Neural progenitor cell (in vitro differentiated cells): ENCODE results near the gene PAXX. TPM values are rescaled to one million over a fixed set of nuclear protein-coding genes. Genes with fewer than 3 reads are reported as not detected.

Experiments used
- DNase-seq: peaks from one replicate; pipeline ENCODE4 v3.0.0-alpha.2; 2016; ENCODE audit warnings: low spot score
- H2AFZ ChIP-seq: fragments of 200-600 bp; sonication (generic); replicated peaks from 2 replicates; pipeline ENCODE4 v1.6.1; 2016; ENCODE audit warnings: antibody characterized with exemption
- H3F3A ChIP-seq: fragments of 200-600 bp; sonication (generic); 2 replicates; pipeline ENCODE4 v1.6.1; 2016; ENCODE audit warnings: antibody characterized with exemption, low read depth
- H3K27ac ChIP-seq: fragments of 200-600 bp; sonication (generic); 2 replicates; pipeline ENCODE4 v1.5.1; 2016; ENCODE audit warnings: mild to moderate bottlenecking
- H3K27me3 ChIP-seq: fragments of 200-600 bp; sonication (generic); 2 replicates; pipeline ENCODE4 v1.6.1; 2016; ENCODE audit warnings: mild to moderate bottlenecking, moderate library complexity
- H3K36me3 ChIP-seq: fragments of 200-600 bp; sonication (generic); 2 replicates; pipeline ENCODE4 v1.5.1; 2016
- H3K4me1 ChIP-seq: fragments of 200-600 bp; sonication (generic); 2 replicates; pipeline ENCODE4 v1.6.1; 2016; ENCODE audit warnings: mixed run types
- H3K4me2 ChIP-seq: fragments of 200-600 bp; sonication (generic); 2 replicates; pipeline ENCODE4 v1.6.1; 2016
- H3K4me3 ChIP-seq: fragments of 200-600 bp; sonication (generic); 2 replicates; pipeline ENCODE4 v1.5.1; 2016
- H3K79me2 ChIP-seq: fragments of 200-600 bp; sonication (generic); 2 replicates; pipeline ENCODE4 v1.6.1; 2016; ENCODE audit warnings: low read depth
- H3K9ac ChIP-seq: fragments of 200-600 bp; sonication (generic); 2 replicates; pipeline ENCODE4 v1.6.1; 2016
- H3K9me3 ChIP-seq: fragments of 200-600 bp; sonication (generic); 2 replicates; pipeline ENCODE4 v1.5.1; 2016; ENCODE audit warnings: low read depth
- H4K20me1 ChIP-seq: fragments of 200-600 bp; sonication (generic); 2 replicates; pipeline ENCODE4 v1.6.1; 2016; ENCODE audit warnings: low read depth
- H3K27ac Mint-ChIP-seq: 3 replicates; pipeline ENCODE4 v1.8.0; 2021; ENCODE audit warnings: mixed read lengths
- H3K27me3 Mint-ChIP-seq: 2 replicates; pipeline ENCODE4 v1.8.0; 2022; ENCODE audit warnings: low read depth, mild to moderate bottlenecking, inconsistent platforms, moderate library complexity, mixed read lengths; ENCODE audit not compliant: insufficient read depth
- H3K36me3 Mint-ChIP-seq: 3 replicates; pipeline ENCODE4 v1.8.0; 2021; ENCODE audit warnings: mixed read lengths
- H3K4me1 Mint-ChIP-seq: 3 replicates; pipeline ENCODE4 v1.8.0; 2021; ENCODE audit warnings: mixed read lengths
- H3K4me3 Mint-ChIP-seq: 3 replicates; pipeline ENCODE4 v1.8.0; 2021; ENCODE audit warnings: mild to moderate bottlenecking, moderate library complexity, mixed read lengths
- H3K9me3 Mint-ChIP-seq: 3 replicates; pipeline ENCODE4 v1.8.0; 2020; ENCODE audit warnings: mixed read lengths
- EZH2 ChIP-seq: fragments of 200-600 bp; sonication (generic); IDR thresholded peaks from 2 replicates; pipeline ENCODE4 v1.6.1; 2017; ENCODE audit warnings: antibody characterized with exemption, mild to moderate bottlenecking, moderate library complexity
- EZH2phosphoT487 ChIP-seq: fragments of 200-600 bp; sonication (generic); IDR thresholded peaks from 2 replicates; pipeline ENCODE4 v1.6.1; 2017; ENCODE audit warnings: antibody characterized with exemption
- total RNA-seq: library from RNA; depleted of rRNA; stranded (reverse); fragments of >200 nt; gene quantifications from 2 replicates; pipeline ENCODE4 v1.2.3, GENCODE V29; 2015; ENCODE audit warnings: low replicate concordance
- TF ChIP-seq, protein P1 (sequence below): fragments of 200-600 bp; sonication (generic); IDR thresholded peaks from 2 replicates; pipeline ENCODE4 v1.5.1; 2017; ENCODE audit warnings: antibody characterized with exemption, mild to moderate bottlenecking

The PAXX gene
- total RNA-seq, 1 donor from 2014 or later: 31.5 TPM

GRCh38 chr9:137006116-137007003 lies 14.1 kb downstream of the PAXX start:
- TF ChIP-seq, protein P1, sequence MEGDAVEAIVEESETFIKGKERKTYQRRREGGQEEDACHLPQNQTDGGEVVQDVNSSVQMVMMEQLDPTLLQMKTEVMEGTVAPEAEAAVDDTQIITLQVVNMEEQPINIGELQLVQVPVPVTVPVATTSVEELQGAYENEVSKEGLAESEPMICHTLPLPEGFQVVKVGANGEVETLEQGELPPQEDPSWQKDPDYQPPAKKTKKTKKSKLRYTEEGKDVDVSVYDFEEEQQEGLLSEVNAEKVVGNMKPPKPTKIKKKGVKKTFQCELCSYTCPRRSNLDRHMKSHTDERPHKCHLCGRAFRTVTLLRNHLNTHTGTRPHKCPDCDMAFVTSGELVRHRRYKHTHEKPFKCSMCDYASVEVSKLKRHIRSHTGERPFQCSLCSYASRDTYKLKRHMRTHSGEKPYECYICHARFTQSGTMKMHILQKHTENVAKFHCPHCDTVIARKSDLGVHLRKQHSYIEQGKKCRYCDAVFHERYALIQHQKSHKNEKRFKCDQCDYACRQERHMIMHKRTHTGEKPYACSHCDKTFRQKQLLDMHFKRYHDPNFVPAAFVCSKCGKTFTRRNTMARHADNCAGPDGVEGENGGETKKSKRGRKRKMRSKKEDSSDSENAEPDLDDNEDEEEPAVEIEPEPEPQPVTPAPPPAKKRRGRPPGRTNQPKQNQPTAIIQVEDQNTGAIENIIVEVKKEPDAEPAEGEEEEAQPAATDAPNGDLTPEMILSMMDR: no peak
- TF ChIP-seq EZH2phosphoT487: no peak
- TF ChIP-seq EZH2: no peak
- no peaks in the 10 kb centered on the region for H3F3A ChIP-seq
- no peak overlapping the region for H2AFZ ChIP-seq

DNA sequence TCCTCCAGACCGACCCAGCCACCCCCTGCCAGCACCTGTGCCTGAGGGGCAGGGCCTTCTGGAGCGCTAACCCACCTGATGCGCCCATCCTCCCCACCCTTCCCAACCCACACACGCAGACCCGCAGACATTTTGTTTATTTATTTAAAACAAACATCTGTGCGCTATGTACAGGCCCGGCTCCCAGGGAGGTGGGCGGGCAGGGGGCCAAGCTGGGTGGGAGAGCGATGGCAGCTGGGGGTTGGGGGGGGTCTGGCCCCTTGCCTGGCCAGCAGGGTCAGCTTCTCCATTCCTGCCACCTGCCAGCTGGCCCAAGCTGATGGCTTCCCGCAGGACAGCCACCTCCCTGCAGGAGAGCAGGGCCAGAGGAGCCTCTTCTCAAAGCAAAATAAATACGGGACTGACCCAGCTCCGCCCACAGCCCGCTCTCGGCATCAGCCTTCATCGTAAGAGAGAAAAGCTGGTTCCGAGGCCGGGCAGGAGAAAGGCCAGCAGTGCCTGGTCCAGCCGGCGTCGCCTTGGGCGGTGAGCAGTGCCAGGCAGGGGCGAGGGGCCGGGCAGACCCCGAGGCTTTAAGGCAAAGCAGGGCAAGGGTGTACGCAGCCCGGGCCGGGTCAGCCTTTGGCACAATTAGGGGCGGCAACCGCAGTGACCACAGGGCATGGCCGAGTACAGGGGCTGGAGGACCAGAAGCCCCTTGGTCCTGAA lies 15.0 kb downstream of the PAXX start:
- Histone ChIP-seq H3K36me3 (no peaks in the 10 kb centered on the region), H3K9me3 (no peaks in the 10 kb centered on the region), H3K27me3 (no peaks in the 10 kb centered on the region), H2AFZ (no peak overlapping the region), H3K9ac (no peak overlapping the region), H3K4me2 (no peak overlapping the region), H3K4me3 (no peak overlapping the region), H3K27ac (no peak overlapping the region), H3F3A (no peaks in the 10 kb centered on the region), H3K4me1 (no peaks in the 10 kb centered on the region), H4K20me1 (no peaks in the 10 kb centered on the region), H3K79me2 (no peaks in the 10 kb centered on the region)
- DNase-seq: no peak
- no peaks in the 10 kb centered on the region for H3K4me1 Mint-ChIP-seq
- H3K4me3 Mint-ChIP-seq: no peak overlapping the region
- TF ChIP-seq, protein P1: no peak
- no peak for TF ChIP-seq EZH2
- TF ChIP-seq EZH2phosphoT487: no peak
- peaks cover 12% of the 10 kb centered on the region for H3K27me3 Mint-ChIP-seq
- H3K27ac Mint-ChIP-seq: no peak overlapping the region
- H3K9me3 Mint-ChIP-seq: peaks cover 7% of the 10 kb centered on the region
- no peaks in the 10 kb centered on the region for H3K36me3 Mint-ChIP-seq

More at GRCh38 chr9:137006116-137007003, 14.1 kb downstream of the PAXX start:
- H3K4me2 ChIP-seq: no peak overlapping the region
- no peak overlapping the region for H3K27ac ChIP-seq
- H4K20me1 ChIP-seq: no peaks in the 10 kb centered on the region
- no peaks in the 10 kb centered on the region for H3K9me3 ChIP-seq
- H3K36me3 ChIP-seq: no peaks in the 10 kb centered on the region
- no peak overlapping the region for H3K27ac Mint-ChIP-seq
- peaks cover 12% of the 10 kb centered on the region for H3K27me3 Mint-ChIP-seq
- H3K4me1 ChIP-seq: no peaks in the 10 kb centered on the region
- H3K4me3 Mint-ChIP-seq: no peak overlapping the region
- no peaks in the 10 kb centered on the region for H3K4me1 Mint-ChIP-seq
- no peaks in the 10 kb centered on the region for H3K79me2 ChIP-seq
- H3K9ac ChIP-seq: no peak overlapping the region
- H3K4me3 ChIP-seq: no peak overlapping the region
- H3K36me3 Mint-ChIP-seq: no peaks in the 10 kb centered on the region
- no peaks in the 10 kb centered on the region for H3K27me3 ChIP-seq
- no peak for DNase-seq
- peaks cover 7% of the 10 kb centered on the region for H3K9me3 Mint-ChIP-seq

GRCh38 chr9:137007816-137008270 lies 15.6 kb downstream of the PAXX start:
- no peak overlapping the region for H2AFZ ChIP-seq
- H3K4me1 Mint-ChIP-seq: no peaks in the 10 kb centered on the region

More at GRCh38 chr9:137007816-137008270, 15.6 kb downstream of the PAXX start:
- no peak for DNase-seq
- H3K4me2 ChIP-seq: no peak overlapping the region
- H3F3A ChIP-seq: no peaks in the 10 kb centered on the region
- peaks cover 12% of the 10 kb centered on the region for H3K27me3 Mint-ChIP-seq
- TF ChIP-seq EZH2: no peak
- TF ChIP-seq EZH2phosphoT487: no peak
- TF ChIP-seq, protein P1: no peak
- no peaks in the 10 kb centered on the region for H3K79me2 ChIP-seq
- no peaks in the 10 kb centered on the region for H3K36me3 ChIP-seq
- H3K9ac ChIP-seq: no peak overlapping the region
- H3K4me3 Mint-ChIP-seq: no peak overlapping the region
- no peaks in the 10 kb centered on the region for H3K9me3 ChIP-seq
- H3K27ac ChIP-seq: no peak overlapping the region
- H3K4me1 ChIP-seq: no peaks in the 10 kb centered on the region
- H3K36me3 Mint-ChIP-seq: peaks cover 1% of the 10 kb centered on the region
- no peaks in the 10 kb centered on the region for H4K20me1 ChIP-seq
- H3K27me3 ChIP-seq: no peaks in the 10 kb centered on the region
- peaks cover 7% of the 10 kb centered on the region for H3K9me3 Mint-ChIP-seq
- H3K4me3 ChIP-seq: no peak overlapping the region
- no peak overlapping the region for H3K27ac Mint-ChIP-seq
